B cell (primary cell): ENCODE results near the gene CCDC9B. TPM values are rescaled to one million over a fixed set of nuclear protein-coding genes. Genes with fewer than 3 reads are reported as not detected.

Source experiments
- ATAC-seq: fragments of 200-7000 bp; cut with Tn5 transposase; one replicate; pipeline ENCODE4 v1.10.0; 2021; ENCODE audit warnings: low read depth, mild to moderate bottlenecking, moderate number of reproducible peaks, moderate library complexity
- CTCF ChIA-PET: fragments of 350-600 bp; sonication (Branson Sonifier 250); formaldehyde crosslinking; loops from one replicate; lab custom pipeline; 2021; ENCODE audit warnings: antibody characterized with exemption, inconsistent platforms; lab: Charles Lee
- POLR2A ChIA-PET: fragments of 350-600 bp; sonication (Branson Sonifier 250); formaldehyde crosslinking; loops from one replicate; lab custom pipeline; 2021; ENCODE audit warnings: antibody characterized with exemption; lab: Charles Lee
- DNase-seq: peaks from one replicate; pipeline ENCODE4 v3.0.0; 2013
- H2AFZ ChIP-seq: 2 replicates; pipeline ENCODE4 v1.6.1; 2012; ENCODE audit warnings: mild to moderate bottlenecking, low read depth, low read length; ENCODE audit not compliant: insufficient read depth, poor library complexity, severe bottlenecking
- H3K27ac ChIP-seq, 2 donors: 1 replicate in 1 of 2; 2 replicates in 1 of 2; pipeline ENCODE4 v1.5.1; 2012 to 2013; ENCODE audit warnings: low read length in 2 of 2, mild to moderate bottlenecking in 2 of 2, moderate library complexity in 1 of 2
- H3K27me3 ChIP-seq, 4 experiments: fragments of 200-600 bp in 1 of 4; sonication (generic) in 1 of 4; replicated peaks in 1 of 4; 1 replicate in 2 of 4; 2 replicates in 2 of 4; pipeline versions ENCODE4 v1.6.1 to v1.7.0; 2013 to 2016; ENCODE audit warnings: low read length in 3 of 4, mild to moderate bottlenecking in 2 of 4, mixed read lengths in 1 of 4, moderate library complexity in 1 of 4; ENCODE audit not compliant: insufficient read depth in 4 of 4, control insufficient read depth in 3 of 4; ENCODE audit errors: control extremely low read depth in 1 of 4
- H3K36me3 ChIP-seq, 2 experiments: replicated peaks in 1 of 2; 1 replicate in 1 of 2; 2 replicates in 1 of 2; pipeline versions ENCODE4 v1.6.1 to v1.7.1; 2013; ENCODE audit warnings: low read length in 1 of 2; ENCODE audit not compliant: insufficient read depth in 2 of 2, control insufficient read depth in 1 of 2; ENCODE audit errors: control extremely low read depth in 1 of 2, extremely low read depth in 1 of 2
- H3K4me1 ChIP-seq, 2 donors: fragments of 200-600 bp in 1 of 2; sonication (generic) in 1 of 2; 1 replicate in 1 of 2; 2 replicates in 1 of 2; pipeline versions ENCODE4 v1.5.1 to v1.6.1; 2013 to 2017; ENCODE audit warnings: low read length in 2 of 2; ENCODE audit not compliant: control insufficient read depth in 2 of 2, insufficient read depth in 2 of 2
- H3K4me2 ChIP-seq: replicated peaks from 2 replicates; pipeline ENCODE3; 2012; ENCODE audit warnings: mild to moderate bottlenecking, low read depth, low read length; ENCODE audit not compliant: poor library complexity, severe bottlenecking
- H3K4me3 ChIP-seq, 5 experiments: fragments of 200-600 bp in 1 of 5; sonication (generic) in 1 of 5; 1 replicate in 3 of 5; 2 replicates in 2 of 5; pipeline versions ENCODE4 v1.5.1 to v1.7.0; 2011 to 2016; ENCODE audit warnings: low read length in 4 of 5, mild to moderate bottlenecking in 4 of 5, low read depth in 2 of 5, control low read depth in 1 of 5, moderate library complexity in 1 of 5; ENCODE audit not compliant: insufficient read depth in 1 of 5; ENCODE audit errors: control extremely low read depth in 1 of 5, extremely low read depth in 1 of 5
- H3K79me2 ChIP-seq: fragments of 200-600 bp; sonication (generic); one replicate; pipeline ENCODE4 v1.6.0; 2016; ENCODE audit warnings: low read length; ENCODE audit not compliant: control insufficient read depth, insufficient read depth
- H3K9ac ChIP-seq: fragments of 200-600 bp; sonication (generic); 2 replicates; pipeline ENCODE4 v1.6.1; 2017; ENCODE audit warnings: mild to moderate bottlenecking, low read length, moderate library complexity
- H3K9me3 ChIP-seq, 3 donors: one replicate each; pipeline versions ENCODE4 v1.6.1 to v1.7.1; 2013; ENCODE audit warnings: low read length in 2 of 3; ENCODE audit not compliant: control insufficient read depth in 2 of 3, insufficient read depth in 1 of 3; ENCODE audit errors: control extremely low read depth in 1 of 3
- H4K20me1 ChIP-seq: 2 replicates; pipeline ENCODE4 v1.6.0; 2012; ENCODE audit warnings: mild to moderate bottlenecking, low read length; ENCODE audit not compliant: insufficient read depth, control insufficient read depth, poor library complexity, severe bottlenecking
- H3K27ac Mint-ChIP-seq: one replicate; pipeline ENCODE4 v1.8.0; 2021; ENCODE audit warnings: mixed read lengths
- H3K27me3 Mint-ChIP-seq: one replicate; pipeline ENCODE4 v1.8.0; 2021; ENCODE audit warnings: mixed read lengths
- H3K4me1 Mint-ChIP-seq: one replicate; pipeline ENCODE4 v1.8.0; 2021; ENCODE audit warnings: mixed read lengths
- H3K4me3 Mint-ChIP-seq: one replicate; pipeline ENCODE4 v1.8.0; 2021; ENCODE audit warnings: mixed read lengths
- H3K9me3 Mint-ChIP-seq: one replicate; pipeline ENCODE4 v1.8.0; 2022; ENCODE audit warnings: mixed read lengths; ENCODE audit not compliant: insufficient read depth
- CTCF ChIP-seq: fragments of 200-600 bp; IDR thresholded peaks from one replicate; pipeline ENCODE4 v1.8.0; 2022; ENCODE audit warnings: antibody characterized with exemption, mild to moderate bottlenecking
- EZH2 ChIP-seq: IDR thresholded peaks from 2 replicates; pipeline ENCODE4 v1.6.1; 2012; ENCODE audit warnings: borderline replicate concordance, low read depth, mild to moderate bottlenecking, moderate library complexity, low read length; ENCODE audit not compliant: insufficient read depth, poor library complexity, severe bottlenecking
- WGBS: methylation state at CpG from one replicate; pipeline ENCODE4 v1.1.5; 2013; ENCODE audit warnings: missing lambda C conversion rate; ENCODE audit not compliant: insufficient coverage; 5-methylcytosine and 5-hydroxymethylcytosine counted together
- intact Hi-C: fragments of 100-400 bp; cut with micrococcal nuclease; formaldehyde crosslinking; loops from one replicate; pipeline ENCODE4 v1.10.0; 2022
- polyA plus RNA-seq: library from polyadenylated mRNA; depleted of rRNA; stranded (reverse); fragments of >200 nt; gene quantifications from 2 replicates; pipeline ENCODE4 v1.2.3, GENCODE V29; 2012
- total RNA-seq, 2 donors: library from RNA; stranded (reverse); fragments of 120-200 nt in 1 of 2; gene quantifications; 1 replicate in 1 of 2; 2 replicates in 1 of 2; pipeline versions ENCODE4 v1.2.3 to v1.2.4, GENCODE V29; 2013 to 2022

Gene CCDC9B
- total and polyA plus RNA-seq, 2 donors (not counting 1 experiment from before 2014, with no cell fraction given), result 1.6 to 2.4 TPM

GRCh38 chr15:40357723-40358470 is 17.2 kb upstream of the CCDC9B start, which contains the start of gene DISP2:
Gene DISP2, plus strand, starts transcription at chr15:40358219. Its CDS starts 103 bp downstream, at chr15:40358322.
- no peak for TF ChIP-seq EZH2
- TF ChIP-seq CTCF, result no peak
- Mint-ChIP-seq H3K9me3 (no peaks in the 10 kb centered on the region), H3K4me1 (peaks cover 12% of the 10 kb centered on the region), H3K4me3 (peak within 1 kb of the TSS; percentile 88), H3K27me3 (peaks cover 8% of the 10 kb centered on the region), H3K27ac (peak within 1 kb of the TSS; percentile 59)
- peak; percentile 93 for ATAC-seq
- peak within 1 kb of the TSS; percentile 73 for H3K9ac ChIP-seq
- intact Hi-C loops, result loop anchor here (1.0 kb wide), 3 partner anchors 10 to 82 kb away; partner anchors contain the start of genes BAHD1 and KNSTRN
- H4K20me1 ChIP-seq, result peaks cover 26% of the 10 kb centered on the region
- DNase-seq, result peak; percentile 95
- peak within 1 kb of the TSS; percentile 75 for H2AFZ ChIP-seq
- peak within 1 kb of the TSS in 4 of 5 experiments; percentile 48 to 78 (median 58) for H3K4me3 ChIP-seq
- no peaks in the 10 kb centered on the region for H3K9me3 ChIP-seq
- WGBS, result 2% methylated on average over 80 of the region's 82 CpGs
- H3K79me2 ChIP-seq, result peaks cover 2% of the 10 kb centered on the region
- CTCF ChIA-PET, result interaction anchor here (0.7 to 2.4 kb wide), 6 partner anchors 9 to 79 kb away, joined by 3 to 12 read pairs (median 3); no protein-coding TSS in a partner anchor
- peaks cover 6 to 11% of the 10 kb centered on the region in 2 donors for H3K4me1 ChIP-seq
- peak within 1 kb of the TSS; percentile 98 for H3K4me2 ChIP-seq
- H3K36me3 ChIP-seq, result peaks cover 0 to 7% of the 10 kb centered on the region in 2 experiments
- H3K27me3 ChIP-seq, result peaks cover 0 to 6% (median 0%) of the 10 kb centered on the region in 4 experiments
- H3K27ac ChIP-seq, result no peak within 1 kb of the TSS
- POLR2A ChIA-PET, result interaction anchor here (1.1 kb wide), 3 partner anchors 11 to 212 kb away, joined by 3 to 5 read pairs (median 4); no protein-coding TSS in a partner anchor
